Measurements from ENCODE around the gene UBAC1.
A peak's percentile ranks its signal among the peaks of the same experiment; 100 is the strongest.

The UBAC1 gene

GRCh38 chr9:135907431-135908092 is 53.6 kb downstream of the UBAC1 start, which contains the start of gene CAMSAP1:
Gene CAMSAP1 (minus strand): TSS chr9:135907546. CDS start chr9:135907159, 387 bp downstream.
- H3K36me3 ChIP-seq (ENCODE audit: insufficient read depth, low read length) = no peaks in the 10 kb centered on the region
- TF ChIP-seq, protein P1, sequence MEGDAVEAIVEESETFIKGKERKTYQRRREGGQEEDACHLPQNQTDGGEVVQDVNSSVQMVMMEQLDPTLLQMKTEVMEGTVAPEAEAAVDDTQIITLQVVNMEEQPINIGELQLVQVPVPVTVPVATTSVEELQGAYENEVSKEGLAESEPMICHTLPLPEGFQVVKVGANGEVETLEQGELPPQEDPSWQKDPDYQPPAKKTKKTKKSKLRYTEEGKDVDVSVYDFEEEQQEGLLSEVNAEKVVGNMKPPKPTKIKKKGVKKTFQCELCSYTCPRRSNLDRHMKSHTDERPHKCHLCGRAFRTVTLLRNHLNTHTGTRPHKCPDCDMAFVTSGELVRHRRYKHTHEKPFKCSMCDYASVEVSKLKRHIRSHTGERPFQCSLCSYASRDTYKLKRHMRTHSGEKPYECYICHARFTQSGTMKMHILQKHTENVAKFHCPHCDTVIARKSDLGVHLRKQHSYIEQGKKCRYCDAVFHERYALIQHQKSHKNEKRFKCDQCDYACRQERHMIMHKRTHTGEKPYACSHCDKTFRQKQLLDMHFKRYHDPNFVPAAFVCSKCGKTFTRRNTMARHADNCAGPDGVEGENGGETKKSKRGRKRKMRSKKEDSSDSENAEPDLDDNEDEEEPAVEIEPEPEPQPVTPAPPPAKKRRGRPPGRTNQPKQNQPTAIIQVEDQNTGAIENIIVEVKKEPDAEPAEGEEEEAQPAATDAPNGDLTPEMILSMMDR (conservative IDR thresholded peaks at IDR 0.05; ENCODE audit: low read length) = no peak
- no peak for TF ChIP-seq EZH2phosphoT487 (IDR thresholded peaks at IDR 0.05; ENCODE audit: borderline replicate concordance)
- H3K4me1 ChIP-seq (ENCODE audit: insufficient read depth, low read length, poor library complexity, severe bottlenecking) = peaks cover 59% of the 10 kb centered on the region
- H3K79me2 ChIP-seq (ENCODE audit: insufficient read depth, low read length) = peaks cover 65% of the 10 kb centered on the region
- H3F3A ChIP-seq (ENCODE audit: low read depth) = no peaks in the 10 kb centered on the region
- no peaks in the 10 kb centered on the region for H3K27me3 ChIP-seq (ENCODE audit: insufficient read depth, low read length, poor library complexity, severe bottlenecking)
- peak within 1 kb of the TSS; percentile 98 for H3K4me2 ChIP-seq (ENCODE audit: low read depth, low read length, poor library complexity, severe bottlenecking)
- H3K9ac ChIP-seq (ENCODE audit: low read depth, low read length, poor library complexity, severe bottlenecking) = peak within 1 kb of the TSS; percentile 82
- H3K9me3 ChIP-seq (ENCODE audit: insufficient read depth, low read depth, low read length) = no peaks in the 10 kb centered on the region
- peak within 1 kb of the TSS; percentile 92 for H2AFZ ChIP-seq (ENCODE audit: low read length)
- peak within 1 kb of the TSS; percentile 89 for H3K4me3 ChIP-seq (ENCODE audit: low read length, poor library complexity, severe bottlenecking)
- no peaks in the 10 kb centered on the region for H3K9me2 ChIP-seq (replicated peaks; ENCODE audit: low read depth, low read length)
- peaks cover 50% of the 10 kb centered on the region for H4K20me1 ChIP-seq (ENCODE audit: insufficient read depth, low read length, poor library complexity, severe bottlenecking)

DNA sequence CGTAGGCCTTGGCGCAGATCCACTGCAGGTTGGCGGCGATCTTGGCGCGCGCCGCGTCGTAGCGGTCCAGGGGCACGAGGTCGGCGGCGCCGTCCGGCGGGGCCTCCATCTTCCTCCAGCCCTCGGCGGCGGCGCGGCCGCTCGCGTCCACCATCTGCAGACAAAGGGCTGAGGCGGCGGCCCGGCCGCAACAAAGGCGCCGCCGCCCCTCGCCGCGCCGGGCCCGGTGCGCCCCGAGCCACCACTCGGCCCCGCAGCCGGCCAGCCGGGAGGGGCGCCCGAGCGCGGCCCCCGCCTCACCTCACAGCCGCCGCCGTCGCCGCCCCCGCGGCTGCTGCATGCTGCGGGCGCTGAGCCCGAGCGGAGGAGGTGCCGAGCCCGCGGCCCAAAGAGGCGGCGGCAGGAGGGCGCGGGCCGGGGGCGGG is 54.2 kb downstream of the UBAC1 start:
- Histone ChIP-seq H3K9me2 (replicated peaks; ENCODE audit: low read depth, low read length) (no peaks in the 10 kb centered on the region), H2AFZ (ENCODE audit: low read length) (no peak overlapping the region), H3K27me3 (ENCODE audit: insufficient read depth, low read length, poor library complexity, severe bottlenecking) (no peaks in the 10 kb centered on the region), H3K9ac (ENCODE audit: low read depth, low read length, poor library complexity, severe bottlenecking) (peak overlapping the region; percentile 69), H3K4me2 (ENCODE audit: low read depth, low read length, poor library complexity, severe bottlenecking) (no peak overlapping the region), H3K79me2 (ENCODE audit: insufficient read depth, low read length) (peaks cover 71% of the 10 kb centered on the region), H3K36me3 (ENCODE audit: insufficient read depth, low read length) (no peaks in the 10 kb centered on the region), H3K4me1 (ENCODE audit: insufficient read depth, low read length, poor library complexity, severe bottlenecking) (peaks cover 65% of the 10 kb centered on the region), H3K4me3 (ENCODE audit: low read length, poor library complexity, severe bottlenecking) (peak overlapping the region; percentile 83), H3K9me3 (ENCODE audit: insufficient read depth, low read depth, low read length) (no peaks in the 10 kb centered on the region), H4K20me1 (ENCODE audit: insufficient read depth, low read length, poor library complexity, severe bottlenecking) (peaks cover 55% of the 10 kb centered on the region), H3F3A (ENCODE audit: low read depth) (no peaks in the 10 kb centered on the region)
- TF ChIP-seq EZH2phosphoT487 (IDR thresholded peaks at IDR 0.05; ENCODE audit: borderline replicate concordance) = no peak
- TF ChIP-seq, protein P1 (conservative IDR thresholded peaks at IDR 0.05; ENCODE audit: low read length) = no peak

DNA sequence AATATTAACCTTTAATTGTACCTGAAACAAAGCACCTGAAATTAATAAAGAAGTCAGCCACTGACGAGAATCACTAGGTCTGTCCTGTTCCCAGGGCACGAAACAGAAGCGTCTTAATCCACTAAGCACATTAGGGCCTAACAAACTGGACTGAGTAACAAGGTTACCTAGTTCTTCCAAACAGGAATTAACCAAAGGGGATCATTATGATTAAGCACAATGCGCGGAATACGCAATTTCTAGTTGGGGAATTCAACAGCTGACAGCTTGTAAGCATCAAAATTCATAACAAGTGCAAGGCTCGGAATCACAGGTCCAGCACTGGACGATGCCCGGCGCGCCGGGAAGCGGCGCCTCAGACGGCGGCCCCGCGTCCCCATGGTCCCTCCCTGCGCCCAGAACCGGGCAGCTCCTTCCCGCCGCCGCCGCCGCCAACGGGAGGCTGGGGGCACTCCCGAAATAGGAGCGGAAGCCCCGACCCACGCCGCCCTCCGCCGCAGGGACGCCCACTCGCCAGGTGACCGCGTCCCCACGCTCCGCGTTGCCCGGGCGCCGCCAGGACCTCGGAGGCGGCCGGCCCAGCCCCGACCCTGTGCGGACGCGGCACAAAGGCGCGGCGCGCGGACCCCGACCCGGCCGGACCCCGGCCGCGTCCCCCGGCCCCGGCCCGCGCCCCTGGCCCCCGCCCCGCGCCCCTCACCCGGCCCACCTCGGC is 54.7 kb downstream of the UBAC1 start:
- no peak for TF ChIP-seq EZH2phosphoT487 (IDR thresholded peaks at IDR 0.05; ENCODE audit: borderline replicate concordance)
- Histone ChIP-seq H3K4me3 (ENCODE audit: low read length, poor library complexity, severe bottlenecking) (peak overlapping the region; percentile 83), H3K9me2 (replicated peaks; ENCODE audit: low read depth, low read length) (no peaks in the 10 kb centered on the region), H3K79me2 (ENCODE audit: insufficient read depth, low read length) (peaks cover 76% of the 10 kb centered on the region), H3K27me3 (ENCODE audit: insufficient read depth, low read length, poor library complexity, severe bottlenecking) (no peaks in the 10 kb centered on the region), H3K9me3 (ENCODE audit: insufficient read depth, low read depth, low read length) (no peaks in the 10 kb centered on the region), H3K4me2 (ENCODE audit: low read depth, low read length, poor library complexity, severe bottlenecking) (peak overlapping the region; percentile 98), H3K9ac (ENCODE audit: low read depth, low read length, poor library complexity, severe bottlenecking) (peak overlapping the region; percentile 69), H3K36me3 (ENCODE audit: insufficient read depth, low read length) (no peaks in the 10 kb centered on the region), H2AFZ (ENCODE audit: low read length) (no peak overlapping the region), H3K4me1 (ENCODE audit: insufficient read depth, low read length, poor library complexity, severe bottlenecking) (peaks cover 66% of the 10 kb centered on the region), H4K20me1 (ENCODE audit: insufficient read depth, low read length, poor library complexity, severe bottlenecking) (peaks cover 61% of the 10 kb centered on the region), H3F3A (ENCODE audit: low read depth) (no peaks in the 10 kb centered on the region)

All from Loucy (cell line).